Esophagus squamous epithelium (tissue), 4 donors: ENCODE results near the gene EYS.

Source experiments
- CTCF ChIP-seq, 6 experiments: fragments of 450-650 bp in 4 of 6; fragments of 200-600 bp in 2 of 6; sonication (generic) in 2 of 6; IDR thresholded peaks; one replicate each; pipeline ENCODE4 v1.5.1; 2016 to 2019; ENCODE audit warnings: antibody characterized with exemption in 6 of 6, mild to moderate bottlenecking in 4 of 6, moderate library complexity in 4 of 6
- POLR2A ChIP-seq, 4 donors: fragments of 450-650 bp; IDR thresholded peaks; one replicate each; pipeline ENCODE4 v1.6.1; 2017; ENCODE audit warnings: antibody characterized with exemption in 4 of 4, mild to moderate bottlenecking in 4 of 4, moderate library complexity in 3 of 4

DNA sequence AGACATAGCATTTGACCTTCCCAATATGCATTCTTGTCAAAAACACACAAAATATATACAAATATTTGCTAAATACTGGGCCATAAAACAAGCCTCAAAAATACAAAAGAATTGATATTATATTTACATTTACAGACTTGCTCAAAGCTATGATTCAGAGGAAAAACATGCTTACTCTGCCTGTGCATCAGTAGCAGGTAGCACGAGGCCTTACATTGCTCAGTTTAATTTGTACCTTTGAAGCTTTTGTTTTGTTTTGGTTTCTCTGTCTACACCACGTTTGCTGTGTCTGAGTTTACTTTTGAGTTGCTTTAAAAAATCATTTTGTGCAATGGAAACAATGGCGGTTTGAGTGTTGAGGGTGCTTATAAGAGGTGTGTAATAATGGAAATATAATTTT, 1972.1 kb downstream of the EYS start:
- no peak for TF ChIP-seq CTCF (IDR thresholded peaks at IDR 0.05)
- TF ChIP-seq POLR2A (IDR thresholded peaks at IDR 0.05), result no peak
